K562 (cell line): ENCODE results near the gene TBCCD1. TPM values are rescaled to one million over a fixed set of nuclear protein-coding genes. Genes with fewer than 3 reads are reported as not detected.

ENCODE experiments used
- ATAC-seq: fragments of 200-7000 bp; cut with Tn5 transposase; 3 replicates; pipeline ENCODE4 v1.9.1; 2020; ENCODE audit warnings: moderate library complexity
- BruUV-seq: library from RNA; stranded (reverse); fragments of 400-500 nt; replicated peaks from 2 replicates; lab custom pipeline; 2021; lab: Mats Ljungman, UMichigan
- CTCF ChIA-PET: fragments of 300-600 bp; formaldehyde crosslinking; extraction: SDS; loops from one replicate; lab custom pipeline; 2021; ENCODE audit warnings: low intra/inter-chr PET ratio; lab: Yijun Ruan, JAX
- POLR2A ChIA-PET: fragments of 300-600, 350-650 bp; sonication (Branson Sonifier 250); formaldehyde crosslinking; extraction: SDS; loops from one replicate; lab custom pipeline; 2021; ENCODE audit warnings: antibody characterized with exemption, inconsistent platforms; lab: Yijun Ruan, JAX
- DNase-seq, 4 experiments: peaks; one replicate each; pipeline versions ENCODE4 v3.0.0 to v3.0.0-alpha.2; 2011 to 2018; ENCODE audit warnings: low spot score in 3 of 4, mixed read lengths in 3 of 4; ENCODE audit errors: extremely low read depth in 1 of 4
- FAIRE-seq: peaks from 2 replicates; lab custom pipeline; 2011; peaks lifted over from hg19 to GRCh38; lab: Jason Lieb, UNC
- H2AFZ ChIP-seq: 2 replicates; pipeline ENCODE4 v1.6.0; 2011; ENCODE audit warnings: low read depth, low read length, control low read depth, inconsistent platforms
- H3K27ac ChIP-seq: fragments of 200-600 bp; 3 replicates; pipeline ENCODE4 v1.8.0; 2011; ENCODE audit warnings: low read depth, mild to moderate bottlenecking, control low read depth, inconsistent platforms, low read length, moderate library complexity, mixed read lengths; ENCODE audit errors: extremely low read depth
- H3K27me3 ChIP-seq, 2 experiments: fragments of 300-600 bp in 1 of 2; 2 replicates in 1 of 2; 3 replicates in 1 of 2; pipeline versions ENCODE4 v1.6.0 to v1.8.0; 2011; ENCODE audit warnings: inconsistent platforms in 2 of 2, low read length in 2 of 2, mild to moderate bottlenecking in 1 of 2, mixed read lengths in 1 of 2, moderate library complexity in 1 of 2; ENCODE audit not compliant: control insufficient read depth in 2 of 2, insufficient read depth in 2 of 2
- H3K36me3 ChIP-seq: fragments of 300-600 bp; 3 replicates; pipeline ENCODE4 v1.8.0; 2011; ENCODE audit warnings: mild to moderate bottlenecking, low read length, inconsistent platforms; ENCODE audit not compliant: control insufficient read depth, insufficient read depth
- H3K4me1 ChIP-seq, 2 experiments: fragments of 200-600 bp in 1 of 2; replicated peaks in 1 of 2; 2 replicates in 1 of 2; 3 replicates in 1 of 2; pipeline versions ENCODE4 v1.5.1 to v1.8.0; 2011; ENCODE audit warnings: inconsistent platforms in 2 of 2, low read length in 2 of 2, mild to moderate bottlenecking in 1 of 2, mixed read lengths in 1 of 2, moderate library complexity in 1 of 2; ENCODE audit not compliant: control insufficient read depth in 2 of 2, insufficient read depth in 2 of 2
- H3K4me2 ChIP-seq: 2 replicates; pipeline ENCODE4 v1.6.1; 2011; ENCODE audit warnings: low read length, control low read depth, inconsistent platforms, mixed read lengths; ENCODE audit not compliant: insufficient read depth
- H3K4me3 ChIP-seq: fragments of 200-600 bp; sonication (generic), shearing (Covaris generic); 2 replicates; pipeline ENCODE4 v1.5.1; 2016; ENCODE audit warnings: control low read depth, inconsistent platforms
- H3K79me2 ChIP-seq: fragments of 200-600 bp; 3 replicates; pipeline ENCODE4 v1.8.0; 2011; ENCODE audit warnings: low read length, inconsistent platforms; ENCODE audit not compliant: control insufficient read depth, insufficient read depth
- H3K9ac ChIP-seq, 2 experiments: 2 replicates each; pipeline versions ENCODE4 v1.6.0 to v1.6.1; 2011; ENCODE audit warnings: low read depth in 2 of 2, low read length in 2 of 2, control low read depth in 1 of 2, inconsistent platforms in 1 of 2, mild to moderate bottlenecking in 1 of 2, mixed read lengths in 1 of 2; ENCODE audit not compliant: insufficient read depth in 1 of 2
- H3K9me1 ChIP-seq: one replicate; pipeline ENCODE4 v1.6.0; 2011; ENCODE audit warnings: inconsistent platforms, mild to moderate bottlenecking, low read length, moderate library complexity; ENCODE audit not compliant: control insufficient read depth, insufficient read depth
- H3K9me3 ChIP-seq: replicated peaks from 2 replicates; pipeline ENCODE4 v1.5.1; 2011; ENCODE audit warnings: low read depth, low read length, inconsistent platforms; ENCODE audit not compliant: control insufficient read depth, insufficient read depth
- H4K20me1 ChIP-seq: replicated peaks from 2 replicates; pipeline ENCODE4 v1.6.1; 2011; ENCODE audit warnings: low read length, inconsistent platforms, mixed read lengths; ENCODE audit not compliant: control insufficient read depth, insufficient read depth
- BRD4 ChIP-seq: fragments of 200-600 bp; sonication (generic); IDR thresholded peaks from 2 replicates; pipeline ENCODE4 v1.6.1; 2017; ENCODE audit warnings: inconsistent platforms
- HMGXB4 ChIP-seq: sonication (generic); formaldehyde crosslinking; IDR thresholded peaks from 2 replicates; pipeline ENCODE4 v1.8.1; 2023; ENCODE audit warnings: mild to moderate bottlenecking, missing genetic modification reagents
- MCM5 ChIP-seq: fragments of 450-650 bp; IDR thresholded peaks from 2 replicates; pipeline ENCODE4 v1.6.1; 2016; ENCODE audit warnings: low read depth
- MNT ChIP-seq, 2 experiments: fragments of 450-650 bp; conservative IDR thresholded peaks; 2 replicates each; pipeline ENCODE4 v1.6.1; 2017; ENCODE audit warnings: mild to moderate bottlenecking in 2 of 2, moderate library complexity in 2 of 2
- NR3C1 ChIP-seq: sonication (generic); formaldehyde crosslinking; IDR thresholded peaks from 2 replicates; pipeline ENCODE4 v1.8.1; 2022; ENCODE audit warnings: missing genetic modification reagents
- RBM17 ChIP-seq: fragments of 200-400 bp; formaldehyde crosslinking; IDR thresholded peaks from 2 replicates; pipeline ENCODE4 v1.6.1; 2017; ENCODE audit warnings: low read depth, mild to moderate bottlenecking, low read length, borderline replicate concordance
- TAL1 ChIP-seq: fragments of 450-650 bp; IDR thresholded peaks from 2 replicates; pipeline ENCODE4 v1.6.1; 2016; ENCODE audit warnings: mild to moderate bottlenecking
- TOE1 ChIP-seq, 2 experiments: fragments of 450-650 bp in 1 of 2; sonication (generic) in 1 of 2; formaldehyde crosslinking in 1 of 2; IDR thresholded peaks; 2 replicates each; pipeline versions ENCODE4 v1.7.1 to v1.8.0; 2016 to 2022; ENCODE audit warnings: borderline replicate concordance in 2 of 2, mild to moderate bottlenecking in 2 of 2, antibody characterized with exemption in 1 of 2, inconsistent platforms in 1 of 2, low read depth in 1 of 2, missing genetic modification reagents in 1 of 2, moderate library complexity in 1 of 2
- ZBTB34 ChIP-seq: fragments of 250-450 bp; sonication (Bioruptor Pico); IDR thresholded peaks from 2 replicates; pipeline ENCODE4 v1.8.0; 2021; ENCODE audit warnings: mild to moderate bottlenecking, moderate library complexity
- ZC3H4 ChIP-seq: sonication (generic); formaldehyde crosslinking; IDR thresholded peaks from 2 replicates; pipeline ENCODE4 v1.9.0; 2021; ENCODE audit warnings: missing genetic modification reagents, borderline replicate concordance
- ZFX ChIP-seq: sonication (generic); formaldehyde crosslinking; IDR thresholded peaks from 2 replicates; pipeline ENCODE4 v1.8.0; 2022; ENCODE audit warnings: mild to moderate bottlenecking, missing genetic modification reagents, moderate library complexity
- ZNF143 ChIP-seq: sonication (generic); formaldehyde crosslinking; IDR thresholded peaks from 2 replicates; pipeline ENCODE4 v1.9.0; 2022; ENCODE audit warnings: mild to moderate bottlenecking, missing genetic modification reagents
- ZNF146 ChIP-seq: IDR thresholded peaks from one replicate; pipeline ENCODE4 v1.6.1; 2018; ENCODE audit warnings: missing compliant biosample characterization; ENCODE audit not compliant: unreplicated experiment
- ZNF398 ChIP-seq: fragments of 250-450 bp; sonication (Bioruptor Pico); IDR thresholded peaks from 2 replicates; pipeline ENCODE4 v1.8.0; 2021; ENCODE audit warnings: moderate library complexity, mild to moderate bottlenecking, inconsistent platforms
- ZNF431 ChIP-seq: sonication (generic); formaldehyde crosslinking; IDR thresholded peaks from 2 replicates; pipeline ENCODE4 v1.8.0; 2022; ENCODE audit warnings: mild to moderate bottlenecking, missing genetic modification reagents
- WGBS: fragments of 100-300 bp; shearing (Covaris generic); methylation state at CpG from one replicate; pipeline ENCODE4 v1.1.6; 2016; ENCODE audit warnings: low coverage, mixed read lengths; ENCODE audit not compliant: insufficient coverage; ENCODE audit errors: missing lambda C conversion rate; 5-methylcytosine and 5-hydroxymethylcytosine counted together
- in situ Hi-C: fragments of 300-500 bp; cut with MboI; formaldehyde crosslinking; loops from 4 replicates; pipeline ENCODE4 v1.15.0; 2018; ENCODE audit warnings: inconsistent platforms, mixed read lengths
- intact Hi-C: fragments of 100-400 bp; cut with micrococcal nuclease; formaldehyde crosslinking; loops from 2 replicates; pipeline ENCODE4 v1.14.2; 2022
- polyA plus RNA-seq, 8 experiments: library from polyadenylated mRNA; depleted of rRNA in 4 of 8; stranded (reverse) in 5 of 8; unstranded in 3 of 8; fragments of >200 nt; fragmentation: Nextera tagmentation in 2 of 8; fragmentation: Illumina TruSeq in 1 of 8; extraction: Ambion mirVana in 2 of 8; extraction: Trizol in 1 of 8; gene quantifications; 2 replicates each; pipeline versions ENCODE4 v1.2.1 to v1.2.3, GENCODE V29; 2011 to 2014; ENCODE audit warnings: inconsistent platforms in 1 of 8, missing spikeins in 1 of 8
- total RNA-seq, 7 experiments: library from RNA; depleted of rRNA in 6 of 7; stranded (reverse); fragments of >200 nt in 6 of 7; fragmentation: Illumina TruSeq in 2 of 7; extraction: Trizol in 2 of 7; gene quantifications; 2 replicates each; pipeline versions ENCODE4 v1.2.1 to v1.2.3, GENCODE V29; 2011 to 2021; ENCODE audit warnings: low replicate concordance in 1 of 7

Gene TBCCD1
- total and polyA plus RNA-seq, 9 of the 15 experiments (the other 6 are each of a cell fraction or from before 2014, with no cell fraction given), result 17.7 to 31.1 (median 21.2) TPM

- no peaks in the 10 kb centered on the region for H3K9me3 ChIP-seq
- H3K79me2 ChIP-seq, result peaks cover 69% of the 10 kb centered on the region
- FAIRE-seq (no peak), ATAC-seq (no peak), DNase-seq (no peak)
- TSS peak; percentile 72 for BruUV-seq
- ChIA-PET CTCF (no interaction called here), POLR2A (interaction anchor here (0.6 to 5.7 kb wide), 12 partner anchors 9 to 632 kb away, joined by 3 to 64 read pairs (median 4); partner anchors contain the start of genes EIF4A2 and TRA2B)
- 0% methylated on average over 7 of the region's 7 CpGs for WGBS
- H3K27ac ChIP-seq, result peak overlapping the region; percentile 89
- in situ Hi-C loops (no loop called here), intact Hi-C loops (loop anchor here (1.0 kb wide), 1 partner anchor 460 kb away; the partner anchor contains the start of gene ETV5)
- H3K27me3 ChIP-seq, result no peaks in the 10 kb centered on the region
- H2AFZ ChIP-seq, result peak overlapping the region; percentile 80
- H3K9me1 ChIP-seq, result no peaks in the 10 kb centered on the region
- H3K4me3 ChIP-seq, result peak overlapping the region; percentile 96
- H4K20me1 ChIP-seq, result no peaks in the 10 kb centered on the region
- H3K9ac ChIP-seq, result peak overlapping the region; percentile 87 to 89; a peak in 3 of 4 replicates
- H3K36me3 ChIP-seq, result peaks cover 28% of the 10 kb centered on the region; the same call in 2 of the 3 replicates
- H3K4me2 ChIP-seq, result peak overlapping the region; percentile 96
- H3K4me1 ChIP-seq, result peaks cover 3 to 11% of the 10 kb centered on the region in 2 experiments; a peak in 4 of 5 replicates
- TF ChIP-seq ZBTB34 (CRISPR knock-in tag) (no peak), TAL1 (no peak), ZNF146 (CRISPR knock-in tag) (no peak), ZNF143 (CRISPR knock-in tag) (no peak; the same call in 1 of the 2 replicates), BRD4 (no peak), ZC3H4 (CRISPR knock-in tag) (peak; percentile 88; the same call in 1 of the 2 replicates), RBM17 (no peak), MNT (conservative IDR thresholded peaks at IDR 0.05) (no peak), TOE1 (IDR thresholded peaks at IDR 0.05; ENCODE audit: borderline replicate concordance) (0 out of 2 replicates have a peak, but pooled peaks have one; percentile 12), TOE1 (CRISPR knock-in tag; IDR thresholded peaks at IDR 0.05; ENCODE audit: borderline replicate concordance, low read depth) (no peak), ZFX (CRISPR knock-in tag) (0 out of 2 replicates have a peak, but pooled peaks have one; percentile 10), MCM5 (no peak), ZNF431 (no peak), ZNF398 (CRISPR knock-in tag) (no peak), HMGXB4 (CRISPR knock-in tag) (no peak), NR3C1 (CRISPR knock-in tag) (no peak)
Observed at GRCh38 chr3:186569779-186570095, 2.6 kb upstream of the TBCCD1 start.
